NCI-H524 (cell line): ENCODE data around the gene CDX1.
"Not testable (repeated sequence)": the region's sequence is repeated elsewhere in the genome, so short reads cannot be mapped to it uniquely, and the experiment has no call there.

Experiments used
- DNase-seq, 2 experiments: peaks; one replicate each; lab custom pipeline; 2025; lab: John Stamatoyannopoulos, UW

CDX1 gene

GRCh38 chr5:150233706-150234105 is 67.1 kb downstream of the CDX1 start:
- DNase-seq: not testable (repeated sequence)
